SU-DHL-6 (cell line): ENCODE data around the gene DUSP22.

ENCODE experiments used
- H2AFZ ChIP-seq: fragments of 200-600 bp; sonication (generic); 2 replicates; pipeline ENCODE4 v1.6.1; 2014; ENCODE audit warnings: low read depth, mild to moderate bottlenecking, moderate library complexity, mixed read lengths, antibody characterized with exemption, low read length; ENCODE audit not compliant: severe bottlenecking
- H3F3A ChIP-seq: fragments of 200-600 bp; shearing (Covaris generic); 2 replicates; pipeline ENCODE4 v1.6.0; 2016; ENCODE audit warnings: antibody characterized with exemption, mild to moderate bottlenecking; ENCODE audit not compliant: insufficient read depth
- H3K27ac ChIP-seq: fragments of 200-600 bp; sonication (generic); 2 replicates; pipeline ENCODE4 v1.5.1; 2016; ENCODE audit warnings: low read depth, mild to moderate bottlenecking, low read length, moderate library complexity, mixed read lengths
- H3K27me3 ChIP-seq: fragments of 200-600 bp; sonication (generic), shearing (Covaris generic); 2 replicates; pipeline ENCODE4 v1.6.0; 2014; ENCODE audit warnings: mild to moderate bottlenecking, low read length
- H3K36me3 ChIP-seq: fragments of 200-600 bp; sonication (generic); 2 replicates; pipeline ENCODE4 v1.6.1; 2014; ENCODE audit warnings: mild to moderate bottlenecking, low read length, mixed read lengths
- H3K4me2 ChIP-seq: fragments of 300-600, 200-600 bp; shearing (Covaris generic), sonication (generic); 2 replicates; pipeline ENCODE4 v1.6.0; 2014; ENCODE audit warnings: low read length, low read depth, mild to moderate bottlenecking; ENCODE audit not compliant: poor library complexity, severe bottlenecking
- H3K4me3 ChIP-seq: fragments of 200-600 bp; sonication (generic); 2 replicates; pipeline ENCODE4 v1.5.1; 2014; ENCODE audit warnings: antibody characterized with exemption, low read length, mild to moderate bottlenecking, mixed read lengths; ENCODE audit not compliant: insufficient read depth, poor library complexity, severe bottlenecking
- H3K79me2 ChIP-seq: fragments of 200-600 bp; sonication (generic); 2 replicates; pipeline ENCODE4 v1.6.1; 2014; ENCODE audit warnings: mild to moderate bottlenecking, low read length, moderate library complexity; ENCODE audit not compliant: insufficient read depth
- H3K9ac ChIP-seq: fragments of 200-600 bp; sonication (generic); 2 replicates; pipeline ENCODE4 v1.7.0; 2014; ENCODE audit warnings: mild to moderate bottlenecking, low read length
- H3K9me2 ChIP-seq: fragments of 200-600 bp; sonication (generic); replicated peaks from 2 replicates; pipeline ENCODE4 v1.6.1; 2014; ENCODE audit warnings: low read length; ENCODE audit not compliant: insufficient read depth
- H3K9me3 ChIP-seq: fragments of 200-600 bp; sonication (generic); 2 replicates; pipeline ENCODE4 v1.6.1; 2014; ENCODE audit warnings: low read length, mixed read lengths; ENCODE audit not compliant: insufficient read depth
- H4K20me1 ChIP-seq: fragments of 200-600 bp; sonication (generic); 2 replicates; pipeline ENCODE4 v1.6.1; 2014; ENCODE audit warnings: low read depth, mild to moderate bottlenecking, antibody characterized with exemption, low read length, moderate library complexity, mixed read lengths
- CTCF ChIP-seq: fragments of 200-600 bp; sonication (generic); IDR thresholded peaks from one replicate; pipeline ENCODE4 v1.5.1; 2017; ENCODE audit warnings: antibody characterized with exemption, mild to moderate bottlenecking, low read length, moderate library complexity; ENCODE audit not compliant: insufficient read depth, poor library complexity, severe bottlenecking
- EZH2phosphoT487 ChIP-seq: fragments of 200-600 bp; sonication (generic), shearing (Covaris generic); conservative IDR thresholded peaks from 2 replicates; pipeline ENCODE4 v1.6.1; 2018; ENCODE audit warnings: mild to moderate bottlenecking, antibody characterized with exemption, low read length, moderate library complexity, mixed read lengths

Gene DUSP22

GRCh38 chr6:296151-297122, 4.2 kb downstream of the DUSP22 start:
- Histone ChIP-seq H3F3A (peaks cover 9% of the 10 kb centered on the region), H3K27me3 (no peaks in the 10 kb centered on the region), H4K20me1 (no peaks in the 10 kb centered on the region; the same call in 1 of the 2 replicates), H3K4me3 (no peak overlapping the region), H3K9me2 (no peaks in the 10 kb centered on the region), H3K27ac (no peak overlapping the region), H3K9ac (no peak overlapping the region), H2AFZ (no peak overlapping the region), H3K4me2 (no peak overlapping the region), H3K36me3 (no peaks in the 10 kb centered on the region), H3K79me2 (no peaks in the 10 kb centered on the region), H3K9me3 (no peaks in the 10 kb centered on the region)
- TF ChIP-seq EZH2phosphoT487: no peak
- TF ChIP-seq CTCF: peak; percentile 21

- Histone ChIP-seq H3K4me2 (no peak overlapping the region), H3K4me3 (no peak overlapping the region), H3K9ac (no peak overlapping the region), H3F3A (peaks cover 5% of the 10 kb centered on the region; the same call in 1 of the 2 replicates), H3K9me2 (no peaks in the 10 kb centered on the region), H3K36me3 (no peaks in the 10 kb centered on the region), H2AFZ (no peak overlapping the region), H3K27me3 (no peaks in the 10 kb centered on the region), H3K9me3 (no peaks in the 10 kb centered on the region), H3K27ac (no peak overlapping the region), H4K20me1 (no peaks in the 10 kb centered on the region; the same call in 1 of the 2 replicates), H3K79me2 (no peaks in the 10 kb centered on the region)
- TF ChIP-seq EZH2phosphoT487: no peak
- TF ChIP-seq CTCF: no peak
Observed at GRCh38 chr6:297571-298232, 5.4 kb downstream of the DUSP22 start.

GRCh38 chr6:298233-299103, 6.2 kb downstream of the DUSP22 start:
- Histone ChIP-seq H3K79me2 (no peaks in the 10 kb centered on the region), H4K20me1 (no peaks in the 10 kb centered on the region; the same call in 1 of the 2 replicates), H3K36me3 (no peaks in the 10 kb centered on the region), H3K4me3 (no peak overlapping the region), H3K27ac (no peak overlapping the region), H3K9me2 (no peaks in the 10 kb centered on the region), H3K27me3 (no peaks in the 10 kb centered on the region), H2AFZ (no peak overlapping the region), H3K4me2 (no peak overlapping the region), H3K9me3 (no peaks in the 10 kb centered on the region), H3F3A (no peaks in the 10 kb centered on the region), H3K9ac (no peak overlapping the region)
- no peak for TF ChIP-seq CTCF
- TF ChIP-seq EZH2phosphoT487: no peak
